GM12878 (cell line): ENCODE measurements around the gene ICE2. TPM values are rescaled to one million over a fixed set of nuclear protein-coding genes. Genes with fewer than 3 reads are reported as not detected.

Source experiments
- ATAC-seq: fragments of 200-7000 bp; cut with Tn5 transposase; 3 replicates; pipeline ENCODE4 v1.9.1; 2020; ENCODE audit warnings: mild to moderate bottlenecking, moderate library complexity
- BruUV-seq: library from RNA; stranded (reverse); fragments of 400-500 nt; replicated peaks from 2 replicates; lab custom pipeline; 2021; lab: Mats Ljungman, UMichigan
- CTCF ChIA-PET: fragments of 300-600 bp; sonication (Branson Sonifier 250); formaldehyde crosslinking; extraction: SDS; loops from one replicate; lab custom pipeline; 2021; ENCODE audit warnings: inconsistent platforms; lab: Yijun Ruan, JAX
- POLR2A ChIA-PET: fragments of 350-600 bp; formaldehyde crosslinking; extraction: SDS; loops from one replicate; lab custom pipeline; 2021; ENCODE audit warnings: inconsistent platforms; lab: Charles Lee
- RAD21 ChIA-PET: fragments of 300-600 bp; sonication (Branson Sonifier 250); formaldehyde crosslinking; loops from one replicate; lab custom pipeline; 2023; ENCODE audit warnings: antibody characterized with exemption; ENCODE audit not compliant: unreplicated experiment; lab: Charles Lee
- SMC1A ChIA-PET: fragments of 300-600 bp; sonication (Branson Sonifier 250); formaldehyde crosslinking; loops from one replicate; lab custom pipeline; 2023; ENCODE audit not compliant: unreplicated experiment, uncharacterized antibody; lab: Charles Lee
- DNase-seq: peaks from one replicate; pipeline ENCODE4 v3.0.0-alpha.2; 2011; ENCODE audit warnings: low read depth, low spot score
- FAIRE-seq: peaks from 3 replicates; lab custom pipeline; 2011; peaks lifted over from hg19 to GRCh38; lab: Jason Lieb, UNC
- H2AFZ ChIP-seq: 2 replicates; pipeline ENCODE4 v1.6.0; 2011; ENCODE audit warnings: low read depth, low read length, control low read depth; ENCODE audit not compliant: control insufficient read depth
- H3K27ac ChIP-seq: 2 replicates; pipeline ENCODE4 v1.5.1; 2011; ENCODE audit warnings: control low read depth; ENCODE audit not compliant: control insufficient read depth, insufficient read depth
- H3K27me3 ChIP-seq, 2 experiments: replicated peaks in 1 of 2; 2 replicates each; pipeline versions ENCODE4 v1.6.0 to v1.6.1; 2011; ENCODE audit warnings: low read length in 1 of 2; ENCODE audit not compliant: control insufficient read depth in 2 of 2, insufficient read depth in 2 of 2
- H3K36me3 ChIP-seq, 2 experiments: 2 replicates each; pipeline ENCODE4 v1.5.1; 2011; ENCODE audit warnings: low read length in 1 of 2; ENCODE audit not compliant: control insufficient read depth in 2 of 2, insufficient read depth in 2 of 2
- H3K4me1 ChIP-seq: 2 replicates; pipeline ENCODE4 v1.6.1; 2011; ENCODE audit warnings: mild to moderate bottlenecking, low read length, moderate library complexity, mixed read lengths; ENCODE audit not compliant: control insufficient read depth, insufficient read depth
- H3K4me2 ChIP-seq: 2 replicates; pipeline ENCODE4 v1.6.0; 2011; ENCODE audit warnings: control low read depth; ENCODE audit not compliant: control insufficient read depth, insufficient read depth
- H3K4me3 ChIP-seq: fragments of 200-600 bp; sonication (generic); 2 replicates; pipeline ENCODE4 v1.5.1; 2016
- H3K79me2 ChIP-seq: 2 replicates; pipeline ENCODE4 v1.6.0; 2011; ENCODE audit warnings: low read length; ENCODE audit not compliant: control insufficient read depth, insufficient read depth
- H3K9ac ChIP-seq: 2 replicates; pipeline ENCODE4 v1.8.0; 2011; ENCODE audit warnings: low read length, control low read depth, mixed read lengths; ENCODE audit not compliant: control insufficient read depth, insufficient read depth
- H3K9me3 ChIP-seq: replicated peaks from 3 replicates; pipeline ENCODE4 v1.5.1; 2011; ENCODE audit warnings: mild to moderate bottlenecking, low read length; ENCODE audit not compliant: control insufficient read depth, insufficient read depth
- H4K20me1 ChIP-seq: 2 replicates; pipeline ENCODE4 v1.6.0; 2011; ENCODE audit not compliant: control insufficient read depth, insufficient read depth
- ATF2 ChIP-seq: IDR thresholded peaks from 2 replicates; pipeline ENCODE4 v1.6.1; 2012; ENCODE audit warnings: low read length, inconsistent platforms
- JUND ChIP-seq: IDR thresholded peaks from 2 replicates; pipeline ENCODE4 v1.6.1; 2012; ENCODE audit warnings: low read depth, mild to moderate bottlenecking, low read length, improper control_type of control experiment, moderate library complexity
- MTA3 ChIP-seq: IDR thresholded peaks from 2 replicates; pipeline ENCODE4 v1.6.1; 2012; ENCODE audit warnings: low read length, inconsistent platforms, borderline replicate concordance
- PML ChIP-seq: IDR thresholded peaks from 2 replicates; pipeline ENCODE4 v1.6.1; 2012; ENCODE audit warnings: low read length, inconsistent platforms
- POLR2AphosphoS2 ChIP-seq: IDR thresholded peaks from 2 replicates; pipeline ENCODE4 v1.6.1; 2011; ENCODE audit warnings: low read depth, mild to moderate bottlenecking, low read length, improper control_type of control experiment, moderate library complexity
- SKIL ChIP-seq: fragments of 450-650 bp; IDR thresholded peaks from 2 replicates; pipeline ENCODE4 v1.6.1; 2017; ENCODE audit warnings: mild to moderate bottlenecking, low read depth, inconsistent platforms; ENCODE audit not compliant: poor library complexity, severe bottlenecking
- SP1 ChIP-seq: IDR thresholded peaks from one replicate; pipeline ENCODE4 v1.6.1; 2011; ENCODE audit warnings: low read depth, low read length
- USF1 ChIP-seq: IDR thresholded peaks from 2 replicates; pipeline ENCODE4 v1.6.1; 2011; ENCODE audit warnings: borderline replicate concordance, low read depth, mild to moderate bottlenecking, moderate library complexity, mixed read lengths, low read length; ENCODE audit not compliant: insufficient read depth; ENCODE audit errors: extremely low read length
- ZBED1 ChIP-seq: IDR thresholded peaks from 2 replicates; pipeline ENCODE4 v1.6.1; 2016; ENCODE audit warnings: borderline replicate concordance
- WGBS: methylation state at CpG from one replicate; pipeline ENCODE4 v1.1.6; 2016; ENCODE audit warnings: low lambda C conversion rate; ENCODE audit not compliant: insufficient replicate concordance, insufficient coverage; ENCODE audit errors: missing lambda C conversion rate; 5-methylcytosine and 5-hydroxymethylcytosine counted together
- in situ Hi-C: fragments of 300-500 bp; cut with MboI; formaldehyde crosslinking; loops from 9 replicates; pipeline ENCODE4 v1.14.3; 2018; ENCODE audit warnings: mixed read lengths
- intact Hi-C: fragments of 100-400 bp; cut with micrococcal nuclease; formaldehyde crosslinking; loops from one replicate; pipeline ENCODE4 v1.14.2; 2022; ENCODE audit not compliant: unreplicated experiment
- polyA plus RNA-seq, 11 experiments: library from polyadenylated mRNA; depleted of rRNA in 4 of 11; unstranded in 6 of 11; stranded (reverse) in 5 of 11; fragments of >200 nt; fragmentation: Nextera tagmentation in 4 of 11; fragmentation: Illumina TruSeq in 1 of 11; extraction: Ambion mirVana in 4 of 11; extraction: Trizol in 1 of 11; gene quantifications; 1 replicate in 1 of 11; 2 replicates in 10 of 11; pipeline versions ENCODE4 v1.2.1 to v1.2.3, GENCODE V29; 2011 to 2016; ENCODE audit warnings: inconsistent platforms in 2 of 11, missing spikeins in 2 of 11, low read depth in 1 of 11
- total RNA-seq, 4 experiments: library from RNA; depleted of rRNA in 3 of 4; stranded (reverse); fragments of >200 nt in 3 of 4; fragmentation: Illumina TruSeq in 1 of 4; extraction: Trizol in 1 of 4; gene quantifications; 2 replicates each; pipeline versions ENCODE4 v1.2.1 to v1.2.3, GENCODE V29; 2013 to 2021
- TF ChIP-seq, protein P1 (sequence below): IDR thresholded peaks from 2 replicates; pipeline ENCODE4 v1.6.1; 2011; ENCODE audit warnings: low read depth, mild to moderate bottlenecking, low read length, moderate library complexity, borderline replicate concordance; ENCODE audit errors: extremely low read depth
- TF ChIP-seq, protein P2 (sequence below): fragments of 450-650 bp; IDR thresholded peaks from 2 replicates; pipeline ENCODE4 v1.6.1; 2016; ENCODE audit warnings: mild to moderate bottlenecking

Gene ICE2
- total and polyA plus RNA-seq, 10 of the 15 experiments (the other 5 are each of a cell fraction or from before 2014, with no cell fraction given), result 14.2 to 62.0 (median 44.9) TPM

- no peak overlapping the region for H2AFZ ChIP-seq
- no peaks in the 10 kb centered on the region for H3K4me1 ChIP-seq
- no peak overlapping the region for H3K9ac ChIP-seq
- intact Hi-C loops, result no loop called here
- ATAC-seq (no peak), FAIRE-seq (no peak), DNase-seq (no peak)
- ChIA-PET RAD21 (no interaction called here), CTCF (no interaction called here), SMC1A (no interaction called here), POLR2A (no interaction called here)
- no peak overlapping the region for H3K4me3 ChIP-seq
- H3K27ac ChIP-seq, result no peak overlapping the region
- H3K27me3 ChIP-seq, result no peaks in the 10 kb centered on the region
- no peak overlapping the region for H3K4me2 ChIP-seq
- H4K20me1 ChIP-seq, result no peaks in the 10 kb centered on the region
- in situ Hi-C loops, result no loop called here
- TF ChIP-seq PML (no peak), ZBED1 (no peak)
- H3K36me3 ChIP-seq, result peaks cover 2 to 14% of the 10 kb centered on the region in 2 experiments; a peak in 3 of 4 replicates
- no TSS peak for BruUV-seq
- 91% methylated on average over 3 of the region's 3 CpGs for WGBS
- H3K9me3 ChIP-seq, result no peaks in the 10 kb centered on the region
- H3K79me2 ChIP-seq, result no peaks in the 10 kb centered on the region
Measured at GRCh38 chr15:60457985-60458384, 21.0 kb downstream of the ICE2 start.

GRCh38 chr15:60454824-60455223 lies 24.1 kb downstream of the ICE2 start:
- Histone ChIP-seq H3K79me2 (no peaks in the 10 kb centered on the region), H3K4me3 (no peak overlapping the region), H3K4me2 (no peak overlapping the region), H3K27me3 (no peaks in the 10 kb centered on the region), H3K4me1 (no peaks in the 10 kb centered on the region), H3K9me3 (no peaks in the 10 kb centered on the region), H3K36me3 (peaks cover 2 to 15% of the 10 kb centered on the region in 2 experiments), H3K27ac (no peak overlapping the region), H2AFZ (no peak overlapping the region), H3K9ac (no peak overlapping the region), H4K20me1 (no peaks in the 10 kb centered on the region)
- FAIRE-seq (no peak), DNase-seq (no peak), ATAC-seq (no peak)
- ChIA-PET RAD21 (no interaction called here), POLR2A (no interaction called here), CTCF (interaction anchor here (0.9 kb wide), 1 partner anchor 95 kb away, joined by 3 read pairs; no protein-coding TSS in a partner anchor), SMC1A (interaction anchor here (0.6 to 1.2 kb wide), 4 partner anchors 9 to 66 kb away, joined by 3 read pairs; no protein-coding TSS in a partner anchor)
- in situ Hi-C loops, result no loop called here
- no TSS peak for BruUV-seq
- 18% methylated on average over 2 of the region's 2 CpGs for WGBS
- intact Hi-C loops, result no loop called here
- TF ChIP-seq POLR2AphosphoS2, result no peak
- no peak for TF ChIP-seq USF1
- TF ChIP-seq JUND, result no peak
- TF ChIP-seq MTA3, result no peak
- TF ChIP-seq SKIL, result no peak
- TF ChIP-seq, protein P1, sequence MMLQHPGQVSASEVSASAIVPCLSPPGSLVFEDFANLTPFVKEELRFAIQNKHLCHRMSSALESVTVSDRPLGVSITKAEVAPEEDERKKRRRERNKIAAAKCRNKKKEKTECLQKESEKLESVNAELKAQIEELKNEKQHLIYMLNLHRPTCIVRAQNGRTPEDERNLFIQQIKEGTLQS, result no peak
- no peak for TF ChIP-seq ATF2
- TF ChIP-seq, protein P2, sequence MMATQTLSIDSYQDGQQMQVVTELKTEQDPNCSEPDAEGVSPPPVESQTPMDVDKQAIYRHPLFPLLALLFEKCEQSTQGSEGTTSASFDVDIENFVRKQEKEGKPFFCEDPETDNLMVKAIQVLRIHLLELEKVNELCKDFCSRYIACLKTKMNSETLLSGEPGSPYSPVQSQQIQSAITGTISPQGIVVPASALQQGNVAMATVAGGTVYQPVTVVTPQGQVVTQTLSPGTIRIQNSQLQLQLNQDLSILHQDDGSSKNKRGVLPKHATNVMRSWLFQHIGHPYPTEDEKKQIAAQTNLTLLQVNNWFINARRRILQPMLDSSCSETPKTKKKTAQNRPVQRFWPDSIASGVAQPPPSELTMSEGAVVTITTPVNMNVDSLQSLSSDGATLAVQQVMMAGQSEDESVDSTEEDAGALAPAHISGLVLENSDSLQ, result no peak
- no peak for TF ChIP-seq SP1
